ENCODE results near the gene FRMD1.
A peak's percentile ranks its signal among the peaks of the same experiment; 100 is the strongest.

The FRMD1 gene

GRCh38 chr6:168029459-168030217 lies 49.4 kb downstream of the FRMD1 start:
- no peak for DNase-seq (ENCODE audit: low read depth, low spot score)

- no peak for DNase-seq (ENCODE audit: low read depth, low spot score)
Observed at GRCh38 chr6:168028181-168028580, 50.8 kb downstream of the FRMD1 start.

- DNase-seq (ENCODE audit: low read depth, low spot score): no peak
Observed at GRCh38 chr6:168027521-168027920, 51.5 kb downstream of the FRMD1 start.

- no peak for DNase-seq (ENCODE audit: low read depth, low spot score)
Observed at GRCh38 chr6:168026925-168027324, 52.1 kb downstream of the FRMD1 start.

GRCh38 chr6:168025831-168026710 lies 52.9 kb downstream of the FRMD1 start:
- no peak for DNase-seq (ENCODE audit: low read depth, low spot score)

- DNase-seq (ENCODE audit: low read depth, low spot score): peak; percentile 71
Observed at GRCh38 chr6:168024951-168025510, 54.0 kb downstream of the FRMD1 start.

GRCh38 chr6:168022488-168023321 lies 56.3 kb downstream of the FRMD1 start:
- no peak for DNase-seq (ENCODE audit: low read depth, low spot score)

- DNase-seq (ENCODE audit: low read depth, low spot score): no peak
Observed at GRCh38 chr6:168021581-168021980, 57.4 kb downstream of the FRMD1 start.

- no peak for DNase-seq (ENCODE audit: low read depth, low spot score)
Observed at GRCh38 chr6:168020242-168020641, 58.8 kb downstream of the FRMD1 start.

GRCh38 chr6:168018664-168019063 lies 60.3 kb downstream of the FRMD1 start:
- no peak for DNase-seq (ENCODE audit: low read depth, low spot score)

- no peak for DNase-seq (ENCODE audit: low read depth, low spot score)
Observed at GRCh38 chr6:168017629-168018028, 61.4 kb downstream of the FRMD1 start.

GRCh38 chr6:168016721-168017525 lies 62.1 kb downstream of the FRMD1 start:
- no peak for DNase-seq (ENCODE audit: low read depth, low spot score)

- DNase-seq (ENCODE audit: low read depth, low spot score): no peak
Observed at GRCh38 chr6:168016176-168016620, 62.8 kb downstream of the FRMD1 start.

- DNase-seq (ENCODE audit: low read depth, low spot score): no peak
Observed at GRCh38 chr6:168015482-168016175, 63.4 kb downstream of the FRMD1 start.

GRCh38 chr6:168015009-168015408 lies 64.0 kb downstream of the FRMD1 start:
- no peak for DNase-seq (ENCODE audit: low read depth, low spot score)

GRCh38 chr6:168014428-168014827 lies 64.6 kb downstream of the FRMD1 start:
- DNase-seq (ENCODE audit: low read depth, low spot score): no peak

GRCh38 chr6:168013250-168013915 lies 65.6 kb downstream of the FRMD1 start:
- DNase-seq (ENCODE audit: low read depth, low spot score): no peak

- DNase-seq (ENCODE audit: low read depth, low spot score): no peak
Observed at GRCh38 chr6:168012431-168013249, 66.4 kb downstream of the FRMD1 start.

GRCh38 chr6:168011291-168011690 lies 67.7 kb downstream of the FRMD1 start:
- DNase-seq (ENCODE audit: low read depth, low spot score): no peak

All from ELF-1 (cell line).